Right lobe of liver (tissue), 6 donors: ENCODE data around the gene WASF1. TPM values are rescaled to one million over a fixed set of nuclear protein-coding genes. Genes with fewer than 3 reads are reported as not detected.

Source experiments
- ATAC-seq, 4 donors: fragments of 200-7000 bp; cut with Tn5 transposase; one replicate each; pipeline ENCODE4 v1.9.1; 2020; ENCODE audit warnings: mild to moderate bottlenecking in 4 of 4, moderate library complexity in 4 of 4
- DNase-seq, 3 donors: peaks; one replicate each; pipeline ENCODE4 v3.0.0-alpha.2; 2020
- H3K27ac ChIP-seq, 3 donors: fragments of 200-600 bp; one replicate each; pipeline ENCODE4 v1.8.0; 2022
- H3K27me3 ChIP-seq, 2 donors: fragments of 200-600 bp; one replicate each; pipeline ENCODE4 v1.8.0; 2022
- H3K36me3 ChIP-seq, 4 donors: fragments of 200-600 bp; sonication (generic) in 1 of 4; one replicate each; pipeline versions ENCODE4 v1.5.1 to v1.8.0; 2017 to 2022; ENCODE audit warnings: control low read depth in 1 of 4
- H3K4me1 ChIP-seq, 4 donors: fragments of 200-600 bp; sonication (generic) in 1 of 4; one replicate each; pipeline versions ENCODE4 v1.5.1 to v1.8.0; 2017 to 2022; ENCODE audit warnings: control low read depth in 1 of 4
- H3K4me3 ChIP-seq, 3 donors: fragments of 200-600 bp; one replicate each; pipeline ENCODE4 v1.8.0; 2022
- H3K9me3 ChIP-seq, 4 donors: fragments of 200-600 bp; sonication (generic) in 1 of 4; one replicate each; pipeline versions ENCODE4 v1.5.1 to v1.8.0; 2017 to 2022; ENCODE audit warnings: control low read depth in 1 of 4
- POLR2A ChIP-seq: fragments of 450-650 bp; IDR thresholded peaks from one replicate; pipeline ENCODE4 v1.6.1; 2017; ENCODE audit warnings: antibody characterized with exemption, mild to moderate bottlenecking
- WGBS: methylation state at CpG from one replicate; pipeline ENCODE4 v1.1.6; 2018; ENCODE audit warnings: low coverage, low lambda C conversion rate; ENCODE audit not compliant: insufficient coverage; ENCODE audit errors: missing lambda C conversion rate; 5-methylcytosine and 5-hydroxymethylcytosine counted together
- intact Hi-C, 2 donors: fragments of 100-400 bp; cut with DNase I; formaldehyde crosslinking; loops; one replicate each; pipeline versions ENCODE4 v1.11.2 to v1.14.1; 2022
- total RNA-seq, 6 experiments: library from RNA; depleted of rRNA in 2 of 6; stranded (reverse); fragments of >200 nt in 2 of 6; fragmentation: NEBNext Ultra II Directional in 3 of 6; extraction: Animal tissue kit (Norgen Biotek cat#: 25700) in 3 of 6; gene quantifications; one replicate each; pipeline versions ENCODE4 v1.1.0 to v1.2.4, GENCODE V29; 2016 to 2023
- TF ChIP-seq, protein P1 (sequence below), 4 donors: fragments of 200-600 bp in 3 of 4; fragments of 450-650 bp in 1 of 4; IDR thresholded peaks; one replicate each; pipeline versions ENCODE4 v1.5.1 to v1.8.0; 2016 to 2022; ENCODE audit warnings: antibody characterized with exemption in 4 of 4, mild to moderate bottlenecking in 2 of 4
- donor health status: DM: no; HTN: yes; CAD: no.
- donor health status: DM: no; HTN: no; CAD: no.
- donor health status: DM: no; HTN: no; CAD: no.
- donor health status: DM: no; HTN: yes; CAD: no.
- donor health status: DM: no; HTN: yes; CAD: no.

Gene WASF1
- total RNA-seq, 6 experiments from 2014 or later = 3.6 to 6.6 (median 4.8) TPM

DNA sequence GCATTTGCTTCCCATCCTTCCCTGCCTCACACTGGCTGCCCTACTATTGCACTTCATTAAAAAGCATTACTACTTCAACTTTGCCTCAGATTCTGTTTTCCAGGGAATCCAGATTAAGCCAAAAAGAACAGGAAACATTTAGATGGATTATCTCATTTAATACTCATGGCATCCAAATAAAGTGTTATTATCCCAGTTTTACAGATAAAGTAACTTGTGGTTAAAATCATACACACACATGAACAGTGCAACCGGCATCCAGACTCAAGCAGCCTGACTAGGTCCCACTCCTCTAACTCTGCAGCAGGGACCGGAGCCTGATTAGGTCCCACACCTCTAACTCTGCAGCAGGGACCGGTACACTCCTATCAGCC lies 129.0 kb downstream of the WASF1 start:
- DNase-seq (no peak), ATAC-seq (no peak)
- TF ChIP-seq, protein P1, sequence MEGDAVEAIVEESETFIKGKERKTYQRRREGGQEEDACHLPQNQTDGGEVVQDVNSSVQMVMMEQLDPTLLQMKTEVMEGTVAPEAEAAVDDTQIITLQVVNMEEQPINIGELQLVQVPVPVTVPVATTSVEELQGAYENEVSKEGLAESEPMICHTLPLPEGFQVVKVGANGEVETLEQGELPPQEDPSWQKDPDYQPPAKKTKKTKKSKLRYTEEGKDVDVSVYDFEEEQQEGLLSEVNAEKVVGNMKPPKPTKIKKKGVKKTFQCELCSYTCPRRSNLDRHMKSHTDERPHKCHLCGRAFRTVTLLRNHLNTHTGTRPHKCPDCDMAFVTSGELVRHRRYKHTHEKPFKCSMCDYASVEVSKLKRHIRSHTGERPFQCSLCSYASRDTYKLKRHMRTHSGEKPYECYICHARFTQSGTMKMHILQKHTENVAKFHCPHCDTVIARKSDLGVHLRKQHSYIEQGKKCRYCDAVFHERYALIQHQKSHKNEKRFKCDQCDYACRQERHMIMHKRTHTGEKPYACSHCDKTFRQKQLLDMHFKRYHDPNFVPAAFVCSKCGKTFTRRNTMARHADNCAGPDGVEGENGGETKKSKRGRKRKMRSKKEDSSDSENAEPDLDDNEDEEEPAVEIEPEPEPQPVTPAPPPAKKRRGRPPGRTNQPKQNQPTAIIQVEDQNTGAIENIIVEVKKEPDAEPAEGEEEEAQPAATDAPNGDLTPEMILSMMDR (IDR thresholded peaks at IDR 0.05) = no peak
- TF ChIP-seq POLR2A = no peak
- intact Hi-C loops = loop anchor here in 1 of 2 donors (10.0 kb wide), 1 partner anchor 526 kb away; no protein-coding TSS in a partner anchor
- no peak overlapping the region for H3K27ac ChIP-seq
- H3K27me3 ChIP-seq = no peaks in the 10 kb centered on the region
- 90% methylated on average over 3 of the region's 3 CpGs for WGBS
- H3K4me3 ChIP-seq = no peak overlapping the region
- H3K4me1 ChIP-seq = no peaks in the 10 kb centered on the region
- H3K9me3 ChIP-seq = peaks cover 0 to 4% (median 0%) of the 10 kb centered on the region in 4 donors
- H3K36me3 ChIP-seq = no peaks in the 10 kb centered on the region

Other genes with a start within 250 kb of the WASF1 start
- gene GPR6, start 201.4 kb downstream of the WASF1 start, total RNA-seq = not detected
- gene CDC40, start 757 bp upstream of the WASF1 start, total RNA-seq = 10 to 100 TPM; 10.2 to 12.3 (median 11.0) TPM
- 1 to 10 TPM in 2 of 6 experiments, under 1 TPM in 4; 0.37 to 1.0 (median 0.57) TPM for gene METTL24, start 178.7 kb upstream of the WASF1 start, total RNA-seq
- 1 to 10 TPM; 4.6 to 9.4 (median 6.4) TPM for gene DDO, start 235.9 kb upstream of the WASF1 start, total RNA-seq